ENCODE measurements around the gene SLC22A3.
"Not testable (repeated sequence)": the region's sequence is repeated elsewhere in the genome, so short reads cannot be mapped to it uniquely, and the experiment has no call there.

Gene SLC22A3

GRCh38 chr6:160420253-160420968 lies 72.2 kb downstream of the SLC22A3 start:
- no peak for DNase-seq

- DNase-seq: no peak
These were observed 72.9 kb downstream of the SLC22A3 start for GRCh38 chr6:160420969-160421556.

GRCh38 chr6:160421854-160422253 lies 73.7 kb downstream of the SLC22A3 start:
- no peak for DNase-seq

GRCh38 chr6:160424256-160424655 lies 76.1 kb downstream of the SLC22A3 start:
- no peak for DNase-seq

GRCh38 chr6:160426136-160426535 lies 78.0 kb downstream of the SLC22A3 start:
- DNase-seq: no peak

GRCh38 chr6:160427312-160428068 lies 79.3 kb downstream of the SLC22A3 start:
- no peak for DNase-seq

GRCh38 chr6:160428069-160428430 lies 79.9 kb downstream of the SLC22A3 start:
- DNase-seq: no peak

GRCh38 chr6:160428818-160429619 lies 80.8 kb downstream of the SLC22A3 start:
- no peak for DNase-seq

- DNase-seq: no peak
These were observed 81.4 kb downstream of the SLC22A3 start for GRCh38 chr6:160429620-160429895.

GRCh38 chr6:160430203-160430602 lies 82.0 kb downstream of the SLC22A3 start:
- DNase-seq: no peak

- DNase-seq: no peak
These were observed 82.6 kb downstream of the SLC22A3 start for GRCh38 chr6:160430751-160431150.

GRCh38 chr6:160431226-160431625 lies 83.0 kb downstream of the SLC22A3 start:
- DNase-seq: no peak

GRCh38 chr6:160431791-160432404 lies 83.7 kb downstream of the SLC22A3 start:
- DNase-seq: no peak

- DNase-seq: no peak
These were observed 87.8 kb downstream of the SLC22A3 start for GRCh38 chr6:160435935-160436334.

- DNase-seq: no peak
These were observed 89.0 kb downstream of the SLC22A3 start for GRCh38 chr6:160437154-160437553.

- no peak for DNase-seq
These were observed 89.6 kb downstream of the SLC22A3 start for GRCh38 chr6:160437775-160438174.

- DNase-seq: no peak
These were observed 90.3 kb downstream of the SLC22A3 start for GRCh38 chr6:160438481-160438880.

GRCh38 chr6:160439751-160440150 lies 91.6 kb downstream of the SLC22A3 start:
- no peak for DNase-seq

- no peak for DNase-seq
These were observed 94.0 kb downstream of the SLC22A3 start for GRCh38 chr6:160442151-160442550.

- DNase-seq: no peak
These were observed 97.0 kb downstream of the SLC22A3 start for GRCh38 chr6:160445130-160445529.

GRCh38 chr6:160447350-160447749 lies 99.2 kb downstream of the SLC22A3 start:
- DNase-seq: no peak

- not testable (repeated sequence) for DNase-seq
These were observed 101.6 kb downstream of the SLC22A3 start for GRCh38 chr6:160449787-160450186.

- no peak for DNase-seq
These were observed 102.7 kb downstream of the SLC22A3 start for GRCh38 chr6:160450849-160451248.
